Fibroblast of lung (primary cell): ENCODE data around the gene DNAJA4. TPM values are rescaled to one million over a fixed set of nuclear protein-coding genes. Genes with fewer than 3 reads are reported as not detected.

Source experiments
- DNase-seq, 2 donors: peaks; one replicate each; pipeline versions ENCODE4 v3.0.0 to v3.0.0-alpha.2; 2010; ENCODE audit warnings: low read depth in 2 of 2
- H2AFZ ChIP-seq: 2 replicates; pipeline ENCODE4 v1.5.1; 2012; ENCODE audit warnings: low read length, control low read depth, inconsistent platforms
- H3K27ac ChIP-seq: 2 replicates; pipeline ENCODE4 v1.5.1; 2011; ENCODE audit warnings: low read length, control low read depth; ENCODE audit not compliant: insufficient read depth
- H3K27me3 ChIP-seq: 2 replicates; pipeline ENCODE4 v1.5.1; 2011; ENCODE audit warnings: mild to moderate bottlenecking, low read length; ENCODE audit not compliant: control insufficient read depth, insufficient read depth
- H3K36me3 ChIP-seq: 2 replicates; pipeline ENCODE4 v1.5.1; 2011; ENCODE audit warnings: low read length; ENCODE audit not compliant: control insufficient read depth, insufficient read depth
- H3K4me1 ChIP-seq: 2 replicates; pipeline ENCODE4 v1.5.1; 2011; ENCODE audit warnings: low read length; ENCODE audit not compliant: control insufficient read depth, insufficient read depth; ENCODE audit errors: extremely low read depth
- H3K4me2 ChIP-seq: 2 replicates; pipeline ENCODE4 v1.5.1; 2011; ENCODE audit warnings: low read length, control low read depth; ENCODE audit not compliant: insufficient read depth; ENCODE audit errors: extremely low read depth
- H3K4me3 ChIP-seq, 4 experiments: fragments of 200-600 bp in 1 of 4; sonication (generic) in 1 of 4; replicated peaks in 1 of 4; 2 replicates each; pipeline ENCODE4 v1.5.1; 2011 to 2016; ENCODE audit warnings: low read length in 4 of 4, low read depth in 3 of 4, mild to moderate bottlenecking in 3 of 4, control low read depth in 2 of 4, inconsistent platforms in 1 of 4, mixed read lengths in 1 of 4; ENCODE audit not compliant: insufficient read depth in 1 of 4; ENCODE audit errors: control extremely low read depth in 1 of 4
- H3K79me2 ChIP-seq: 2 replicates; pipeline ENCODE4 v1.5.1; 2012; ENCODE audit warnings: mild to moderate bottlenecking, low read length, inconsistent platforms; ENCODE audit not compliant: control insufficient read depth, insufficient read depth
- H3K9ac ChIP-seq: 2 replicates; pipeline ENCODE4 v1.5.1; 2011; ENCODE audit warnings: mild to moderate bottlenecking, low read length, control low read depth; ENCODE audit not compliant: insufficient read depth
- H3K9me3 ChIP-seq: 2 replicates; pipeline ENCODE4 v1.5.1; 2012; ENCODE audit warnings: low read depth, low read length; ENCODE audit not compliant: control insufficient read depth, insufficient read depth
- H4K20me1 ChIP-seq: 2 replicates; pipeline ENCODE4 v1.5.1; 2011; ENCODE audit warnings: low read length; ENCODE audit not compliant: control insufficient read depth, insufficient read depth; ENCODE audit errors: extremely low read depth
- CTCF ChIP-seq, 2 donors: IDR thresholded peaks in 1 of 2; conservative IDR thresholded peaks in 1 of 2; 1 replicate in 1 of 2; 2 replicates in 1 of 2; pipeline ENCODE4 v1.5.1; 2011 to 2012; ENCODE audit warnings: low read length in 2 of 2, control low read depth in 1 of 2, inconsistent platforms in 1 of 2, low read depth in 1 of 2, mild to moderate bottlenecking in 1 of 2
- EZH2 ChIP-seq: IDR thresholded peaks from 2 replicates; pipeline ENCODE4 v1.5.1; 2012; ENCODE audit warnings: low read length, control low read depth, mild to moderate bottlenecking; ENCODE audit errors: missing control alignments
- polyA plus RNA-seq, 2 donors: library from polyadenylated mRNA; depleted of rRNA in 1 of 2; stranded (reverse) in 1 of 2; unstranded in 1 of 2; fragments of >200 nt; gene quantifications; 2 replicates each; pipeline ENCODE4 v1.2.1, GENCODE V29; 2011 to 2012; ENCODE audit warnings: missing spikeins in 1 of 2
- total RNA-seq: library from RNA; depleted of rRNA; stranded (reverse); fragments of >200 nt; gene quantifications from 2 replicates; pipeline ENCODE4 v1.2.1, GENCODE V29; 2014

DNAJA4 gene
- total and polyA plus RNA-seq, 2 donors (not counting 1 experiment from before 2014, with no cell fraction given), result 2.3 to 7.9 TPM

DNA sequence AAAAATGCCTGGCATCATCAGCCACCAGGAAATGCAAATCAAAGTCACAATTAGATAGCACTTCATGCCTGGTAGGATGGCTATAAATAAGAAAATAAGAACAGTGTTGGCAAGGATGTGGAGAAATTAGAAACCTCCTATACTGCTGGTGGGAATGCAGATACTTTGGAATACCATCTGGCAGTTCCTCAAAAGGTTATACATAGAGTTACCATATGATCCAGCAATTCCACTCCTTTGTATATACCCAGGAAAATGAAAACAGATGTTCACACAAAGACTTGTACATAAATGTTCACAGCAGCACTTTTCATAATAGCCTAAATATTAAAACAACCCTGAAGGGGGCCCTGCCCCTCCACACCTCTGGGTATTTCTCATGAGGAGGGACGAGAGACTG is 43.6 kb upstream of the DNAJA4 start:
- no peaks in the 10 kb centered on the region for H3K4me1 ChIP-seq
- peak in 1 of 2 donors; percentile 30 for DNase-seq
- no peak for TF ChIP-seq EZH2
- TF ChIP-seq CTCF (conservative IDR thresholded peaks at IDR 0.05 in 1 of 2, IDR thresholded peaks at IDR 0.05 in 1 of 2; ENCODE audit: low read depth in 1 of 2, low read length in 2 of 2), result no peak

GRCh38 chr15:78222745-78223395 is 41.5 kb upstream of the DNAJA4 start:
- Histone ChIP-seq H3K36me3 (no peaks in the 10 kb centered on the region), H3K27ac (no peak overlapping the region)
- TF ChIP-seq EZH2 (no peak), CTCF (conservative IDR thresholded peaks at IDR 0.05 in 1 of 2, IDR thresholded peaks at IDR 0.05 in 1 of 2; ENCODE audit: low read depth in 1 of 2, low read length in 2 of 2) (no peak)

More for the DNA sequence above, 43.6 kb upstream of the DNAJA4 start:
- no peak overlapping the region for H3K27ac ChIP-seq
- no peaks in the 10 kb centered on the region for H3K79me2 ChIP-seq
- H4K20me1 ChIP-seq, result no peaks in the 10 kb centered on the region
- H3K9ac ChIP-seq, result no peak overlapping the region
- no peak overlapping the region for H3K4me3 ChIP-seq
- no peak overlapping the region for H2AFZ ChIP-seq
- H3K36me3 ChIP-seq, result no peaks in the 10 kb centered on the region
- H3K4me2 ChIP-seq, result no peak overlapping the region
- peaks cover 4% of the 10 kb centered on the region for H3K27me3 ChIP-seq
- no peaks in the 10 kb centered on the region for H3K9me3 ChIP-seq

GRCh38 chr15:78223396-78224022 is 40.9 kb upstream of the DNAJA4 start:
- H3K9me3 ChIP-seq, result no peaks in the 10 kb centered on the region
- peak in 1 of 2 donors; percentile 48 for DNase-seq
- H3K4me1 ChIP-seq, result no peaks in the 10 kb centered on the region
- H3K4me2 ChIP-seq, result no peak overlapping the region
- TF ChIP-seq CTCF (conservative IDR thresholded peaks at IDR 0.05 in 1 of 2, IDR thresholded peaks at IDR 0.05 in 1 of 2; ENCODE audit: low read depth in 1 of 2, low read length in 2 of 2) (no peak), EZH2 (no peak)
- H4K20me1 ChIP-seq, result no peaks in the 10 kb centered on the region
- no peak overlapping the region for H3K27ac ChIP-seq
- no peak overlapping the region for H3K9ac ChIP-seq
- H3K27me3 ChIP-seq, result peaks cover 4% of the 10 kb centered on the region
- H3K36me3 ChIP-seq, result no peaks in the 10 kb centered on the region
- H3K79me2 ChIP-seq, result no peaks in the 10 kb centered on the region
- no peak overlapping the region for H3K4me3 ChIP-seq
- no peak overlapping the region for H2AFZ ChIP-seq

More at GRCh38 chr15:78222745-78223395, 41.5 kb upstream of the DNAJA4 start:
- H3K9ac ChIP-seq, result no peak overlapping the region
- no peak overlapping the region for H2AFZ ChIP-seq
- no peaks in the 10 kb centered on the region for H3K79me2 ChIP-seq
- no peak overlapping the region for H3K4me2 ChIP-seq
- H3K27me3 ChIP-seq, result peaks cover 4% of the 10 kb centered on the region
- DNase-seq, result no peak
- no peaks in the 10 kb centered on the region for H3K4me1 ChIP-seq
- H3K9me3 ChIP-seq, result no peaks in the 10 kb centered on the region
- no peak overlapping the region for H3K4me3 ChIP-seq
- H4K20me1 ChIP-seq, result no peaks in the 10 kb centered on the region
